ENCODE measurements around the gene PRSS21. TPM values are rescaled to one million over a fixed set of nuclear protein-coding genes. Genes with fewer than 3 reads are reported as not detected.

PRSS21 gene
- polyA plus RNA-seq, 3 donors: 2.1 to 9.0 (median 3.1) TPM

DNA sequence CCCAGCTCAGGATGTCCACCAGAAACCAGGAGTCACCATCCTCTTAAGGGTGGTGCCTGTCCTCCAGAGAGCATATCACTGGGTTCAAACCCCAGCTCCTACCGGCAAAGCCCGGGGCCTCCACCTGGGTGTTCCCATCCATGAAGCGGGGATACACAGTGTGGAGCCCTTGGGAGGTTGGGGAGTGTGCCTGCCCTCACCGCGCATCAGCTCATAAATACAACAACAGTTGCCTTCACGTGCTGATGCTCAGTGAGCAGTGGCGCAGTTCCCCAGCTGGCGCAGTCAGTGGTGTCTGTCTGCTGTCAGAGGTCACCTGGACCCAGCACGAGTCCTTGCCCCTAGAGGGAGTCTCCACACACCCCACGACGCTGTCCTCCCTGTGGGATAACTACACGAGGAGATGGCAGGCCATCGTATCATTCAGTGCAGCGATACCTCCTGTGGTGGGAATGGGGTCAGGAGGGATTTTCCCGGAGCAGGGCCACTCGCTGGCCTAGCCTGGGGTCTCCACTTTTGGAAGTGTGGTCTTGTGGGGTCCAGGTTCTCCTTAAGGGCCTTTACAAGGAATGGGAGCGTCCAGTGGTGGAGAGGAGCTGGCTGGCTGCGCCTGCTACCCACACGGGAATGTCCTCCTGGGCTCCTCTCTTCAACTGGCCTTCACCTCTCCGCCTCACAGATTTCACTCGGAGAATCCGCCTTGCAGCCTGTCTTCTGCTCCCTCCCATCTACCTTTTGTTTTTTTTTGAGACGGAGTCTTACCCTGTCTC, 37.7 kb upstream of the PRSS21 start:
- Mint-ChIP-seq H3K27ac (no peak overlapping the region), H3K4me3 (peak overlapping the region in 1 of 2 donors; percentile 20), H3K36me3 (peaks cover 10 to 18% of the 10 kb centered on the region in 2 donors), H3K27me3 (ENCODE audit: low read depth in 3 of 3) (peaks cover 5 to 24% (median 13%) of the 10 kb centered on the region in 3 donors), H3K4me1 (peaks cover 36% of the 10 kb centered on the region), H3K9me3 (peaks cover 0 to 3% (median 0%) of the 10 kb centered on the region in 7 donors)
- H3K79me2 ChIP-seq (ENCODE audit: insufficient read depth, low read length): peaks cover 41% of the 10 kb centered on the region
- H3K9me3 ChIP-seq (replicated peaks in 1 of 2; ENCODE audit: control insufficient read depth in 1 of 2, insufficient read depth in 1 of 2, low read length in 2 of 2): no peaks in the 10 kb centered on the region
- peaks cover 22% of the 10 kb centered on the region for H4K20me1 ChIP-seq (ENCODE audit: insufficient read depth, low read length)
- peaks cover 4 to 7% of the 10 kb centered on the region in 2 donors for H3K36me3 ChIP-seq (replicated peaks in 1 of 2; ENCODE audit: control insufficient read depth in 1 of 2, insufficient read depth in 2 of 2, low read length in 2 of 2)
- no peak for TF ChIP-seq CTCF (IDR thresholded peaks at IDR 0.05)
- peaks cover 0 to 6% of the 10 kb centered on the region in 2 donors for H3K27me3 ChIP-seq (ENCODE audit: control insufficient read depth in 2 of 2, insufficient read depth in 2 of 2, low read length in 2 of 2)
- no peak overlapping the region for H3K4me3 ChIP-seq (replicated peaks in 1 of 3; ENCODE audit: low read depth in 2 of 3, low read length in 3 of 3)
- no peak for DNase-seq
- H2AFZ ChIP-seq (ENCODE audit: insufficient read depth, low read depth, low read length, poor library complexity, severe bottlenecking): no peak overlapping the region
- 97% methylated on average over 13 of the region's 23 CpGs for WGBS (ENCODE audit: insufficient coverage)
- H3K27ac ChIP-seq (ENCODE audit: low read depth in 1 of 2, low read length in 2 of 2): no peak overlapping the region
- no peak overlapping the region for H3K9ac ChIP-seq (ENCODE audit: insufficient read depth, low read length, poor library complexity, severe bottlenecking)
- intact Hi-C loops (cut with micrococcal nuclease): loop anchor here in 1 of 2 donors (5.0 kb wide), 1 partner anchor 243 kb away; the partner anchor contains the start of genes HCFC1R1, THOC6 and TNFRSF12A
- H3K4me2 ChIP-seq (replicated peaks; ENCODE audit: extremely low read depth, low read length, poor library complexity, severe bottlenecking): no peak overlapping the region
- H3K4me1 ChIP-seq (ENCODE audit: control insufficient read depth in 1 of 2, insufficient read depth in 2 of 2, low read length in 2 of 2): peaks cover 32 to 36% of the 10 kb centered on the region in 2 donors

DNA sequence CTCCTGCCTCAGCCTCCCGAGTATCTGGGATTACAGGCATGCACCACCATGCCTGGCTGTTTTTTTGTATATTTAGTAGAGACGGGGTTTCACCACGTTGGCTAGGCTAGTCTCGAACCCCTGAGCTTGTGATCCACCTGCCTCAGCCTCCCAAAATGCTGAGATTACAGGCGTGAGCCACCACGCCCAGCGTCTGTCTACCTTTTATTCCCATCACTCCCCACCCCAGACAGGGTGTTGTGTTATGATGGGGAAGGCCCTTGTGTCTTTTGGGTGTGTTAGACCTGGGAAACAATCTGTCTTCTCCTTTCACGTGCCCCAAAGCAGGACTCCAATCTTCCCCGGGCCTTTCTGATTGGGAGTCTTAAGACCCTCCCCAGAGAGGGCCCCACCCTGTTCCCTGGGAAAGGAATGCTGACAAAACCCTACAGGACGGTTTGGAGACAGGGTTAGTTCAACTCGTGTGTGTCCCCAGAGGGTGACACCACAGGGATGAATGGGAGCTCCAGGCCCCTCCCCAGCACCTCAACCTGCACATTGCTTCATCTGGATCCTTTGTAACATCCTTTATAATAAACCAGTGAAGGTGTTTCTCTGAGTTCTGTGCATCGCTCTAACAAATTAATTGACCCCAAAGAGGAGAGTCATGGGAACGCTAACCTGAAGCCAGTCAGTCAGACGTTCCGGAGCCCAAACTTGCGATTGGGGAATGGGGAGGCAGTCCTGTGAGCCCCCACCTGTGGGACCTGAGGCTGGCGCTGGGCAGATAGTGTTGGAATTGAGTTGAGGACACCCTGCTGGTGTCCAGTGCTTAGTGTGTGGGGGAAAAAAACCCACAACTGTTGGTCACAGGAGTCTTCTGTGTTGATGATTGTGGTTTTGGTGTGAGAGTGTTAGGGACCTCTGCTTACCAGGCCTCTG, 36.8 kb upstream of the PRSS21 start:
- Histone ChIP-seq H3K79me2 (ENCODE audit: insufficient read depth, low read length) (peaks cover 32% of the 10 kb centered on the region), H3K4me2 (replicated peaks; ENCODE audit: extremely low read depth, low read length, poor library complexity, severe bottlenecking) (no peak overlapping the region), H3K9me3 (replicated peaks in 1 of 2; ENCODE audit: control insufficient read depth in 1 of 2, insufficient read depth in 1 of 2, low read length in 2 of 2) (no peaks in the 10 kb centered on the region), H3K9ac (ENCODE audit: insufficient read depth, low read length, poor library complexity, severe bottlenecking) (no peak overlapping the region), H3K36me3 (replicated peaks in 1 of 2; ENCODE audit: control insufficient read depth in 1 of 2, insufficient read depth in 2 of 2, low read length in 2 of 2) (no peaks in the 10 kb centered on the region), H3K4me3 (replicated peaks in 1 of 3; ENCODE audit: low read depth in 2 of 3, low read length in 3 of 3) (no peak overlapping the region), H2AFZ (ENCODE audit: insufficient read depth, low read depth, low read length, poor library complexity, severe bottlenecking) (no peak overlapping the region), H3K27me3 (ENCODE audit: control insufficient read depth in 2 of 2, insufficient read depth in 2 of 2, low read length in 2 of 2) (peaks cover 0 to 14% of the 10 kb centered on the region in 2 donors), H3K27ac (ENCODE audit: low read depth in 1 of 2, low read length in 2 of 2) (no peak overlapping the region), H3K4me1 (ENCODE audit: control insufficient read depth in 1 of 2, insufficient read depth in 2 of 2, low read length in 2 of 2) (peaks cover 30 to 35% of the 10 kb centered on the region in 2 donors), H4K20me1 (ENCODE audit: insufficient read depth, low read length) (peaks cover 13% of the 10 kb centered on the region)
- intact Hi-C loops (cut with micrococcal nuclease): loop anchor here in 1 of 2 donors (5.0 kb wide), 2 partner anchors 42 to 242 kb away; partner anchors contain the start of genes HCFC1R1, THOC6 and TNFRSF12A
- H3K27me3 Mint-ChIP-seq (ENCODE audit: low read depth in 3 of 3): peaks cover 5 to 32% (median 20%) of the 10 kb centered on the region in 3 donors
- H3K9me3 Mint-ChIP-seq: peaks cover 0 to 3% (median 0%) of the 10 kb centered on the region in 7 donors
- WGBS (ENCODE audit: insufficient coverage): 96% methylated on average over 6 of the region's 17 CpGs
- peak overlapping the region in 1 of 2 donors; percentile 20 for H3K4me3 Mint-ChIP-seq
- no peak overlapping the region for H3K27ac Mint-ChIP-seq
- H3K4me1 Mint-ChIP-seq: peaks cover 30% of the 10 kb centered on the region
- no peak for TF ChIP-seq CTCF (IDR thresholded peaks at IDR 0.05)
- H3K36me3 Mint-ChIP-seq: peaks cover 3 to 10% of the 10 kb centered on the region in 2 donors
- DNase-seq: no peak
